Thyroid gland (tissue), 4 donors: ENCODE data around the gene PHACTR1.

Experiments
- CTCF ChIP-seq, 6 experiments: fragments of 200-600 bp in 3 of 6; fragments of 450-650 bp in 3 of 6; sonication (generic) in 3 of 6; IDR thresholded peaks; one replicate each; pipeline ENCODE4 v1.5.1; 2016 to 2019; ENCODE audit warnings: antibody characterized with exemption in 6 of 6, mild to moderate bottlenecking in 2 of 6, inconsistent platforms in 1 of 6, moderate library complexity in 1 of 6
- POLR2A ChIP-seq, 2 donors: fragments of 450-650 bp; IDR thresholded peaks; one replicate each; pipeline ENCODE4 v1.6.1; 2017; ENCODE audit warnings: antibody characterized with exemption in 2 of 2, mild to moderate bottlenecking in 2 of 2, moderate library complexity in 1 of 2

GRCh38 chr6:12827921-12828320, 111.4 kb downstream of the PHACTR1 start:
- TF ChIP-seq CTCF (IDR thresholded peaks at IDR 0.05) (no peak), POLR2A (IDR thresholded peaks at IDR 0.05) (no peak)
